B cell (primary cell): ENCODE results near the gene LIN7B. TPM values are rescaled to one million over a fixed set of nuclear protein-coding genes. Genes with fewer than 3 reads are reported as not detected.

ENCODE experiments used
- ATAC-seq: fragments of 200-7000 bp; cut with Tn5 transposase; one replicate; pipeline ENCODE4 v1.10.0; 2021; ENCODE audit warnings: low read depth, mild to moderate bottlenecking, moderate number of reproducible peaks, moderate library complexity
- CTCF ChIA-PET: fragments of 350-600 bp; sonication (Branson Sonifier 250); formaldehyde crosslinking; loops from one replicate; lab custom pipeline; 2021; ENCODE audit warnings: antibody characterized with exemption, inconsistent platforms; lab: Charles Lee
- POLR2A ChIA-PET: fragments of 350-600 bp; sonication (Branson Sonifier 250); formaldehyde crosslinking; loops from one replicate; lab custom pipeline; 2021; ENCODE audit warnings: antibody characterized with exemption; lab: Charles Lee
- DNase-seq: peaks from one replicate; pipeline ENCODE4 v3.0.0; 2013
- H2AFZ ChIP-seq: 2 replicates; pipeline ENCODE4 v1.6.1; 2012; ENCODE audit warnings: mild to moderate bottlenecking, low read depth, low read length; ENCODE audit not compliant: insufficient read depth, poor library complexity, severe bottlenecking
- H3K27ac ChIP-seq, 2 donors: 1 replicate in 1 of 2; 2 replicates in 1 of 2; pipeline ENCODE4 v1.5.1; 2012 to 2013; ENCODE audit warnings: low read length in 2 of 2, mild to moderate bottlenecking in 2 of 2, moderate library complexity in 1 of 2
- H3K27me3 ChIP-seq, 4 experiments: fragments of 200-600 bp in 1 of 4; sonication (generic) in 1 of 4; replicated peaks in 1 of 4; 1 replicate in 2 of 4; 2 replicates in 2 of 4; pipeline versions ENCODE4 v1.6.1 to v1.7.0; 2013 to 2016; ENCODE audit warnings: low read length in 3 of 4, mild to moderate bottlenecking in 2 of 4, mixed read lengths in 1 of 4, moderate library complexity in 1 of 4; ENCODE audit not compliant: insufficient read depth in 4 of 4, control insufficient read depth in 3 of 4; ENCODE audit errors: control extremely low read depth in 1 of 4
- H3K36me3 ChIP-seq, 2 experiments: replicated peaks in 1 of 2; 1 replicate in 1 of 2; 2 replicates in 1 of 2; pipeline versions ENCODE4 v1.6.1 to v1.7.1; 2013; ENCODE audit warnings: low read length in 1 of 2; ENCODE audit not compliant: insufficient read depth in 2 of 2, control insufficient read depth in 1 of 2; ENCODE audit errors: control extremely low read depth in 1 of 2, extremely low read depth in 1 of 2
- H3K4me1 ChIP-seq, 2 donors: fragments of 200-600 bp in 1 of 2; sonication (generic) in 1 of 2; 1 replicate in 1 of 2; 2 replicates in 1 of 2; pipeline versions ENCODE4 v1.5.1 to v1.6.1; 2013 to 2017; ENCODE audit warnings: low read length in 2 of 2; ENCODE audit not compliant: control insufficient read depth in 2 of 2, insufficient read depth in 2 of 2
- H3K4me2 ChIP-seq: replicated peaks from 2 replicates; pipeline ENCODE3; 2012; ENCODE audit warnings: mild to moderate bottlenecking, low read depth, low read length; ENCODE audit not compliant: poor library complexity, severe bottlenecking
- H3K4me3 ChIP-seq, 5 experiments: fragments of 200-600 bp in 1 of 5; sonication (generic) in 1 of 5; 1 replicate in 3 of 5; 2 replicates in 2 of 5; pipeline versions ENCODE4 v1.5.1 to v1.7.0; 2011 to 2016; ENCODE audit warnings: low read length in 4 of 5, mild to moderate bottlenecking in 4 of 5, low read depth in 2 of 5, control low read depth in 1 of 5, moderate library complexity in 1 of 5; ENCODE audit not compliant: insufficient read depth in 1 of 5; ENCODE audit errors: control extremely low read depth in 1 of 5, extremely low read depth in 1 of 5
- H3K79me2 ChIP-seq: fragments of 200-600 bp; sonication (generic); one replicate; pipeline ENCODE4 v1.6.0; 2016; ENCODE audit warnings: low read length; ENCODE audit not compliant: control insufficient read depth, insufficient read depth
- H3K9ac ChIP-seq: fragments of 200-600 bp; sonication (generic); 2 replicates; pipeline ENCODE4 v1.6.1; 2017; ENCODE audit warnings: mild to moderate bottlenecking, low read length, moderate library complexity
- H3K9me3 ChIP-seq, 3 donors: one replicate each; pipeline versions ENCODE4 v1.6.1 to v1.7.1; 2013; ENCODE audit warnings: low read length in 2 of 3; ENCODE audit not compliant: control insufficient read depth in 2 of 3, insufficient read depth in 1 of 3; ENCODE audit errors: control extremely low read depth in 1 of 3
- H4K20me1 ChIP-seq: 2 replicates; pipeline ENCODE4 v1.6.0; 2012; ENCODE audit warnings: mild to moderate bottlenecking, low read length; ENCODE audit not compliant: insufficient read depth, control insufficient read depth, poor library complexity, severe bottlenecking
- H3K27ac Mint-ChIP-seq: one replicate; pipeline ENCODE4 v1.8.0; 2021; ENCODE audit warnings: mixed read lengths
- H3K27me3 Mint-ChIP-seq: one replicate; pipeline ENCODE4 v1.8.0; 2021; ENCODE audit warnings: mixed read lengths
- H3K4me1 Mint-ChIP-seq: one replicate; pipeline ENCODE4 v1.8.0; 2021; ENCODE audit warnings: mixed read lengths
- H3K4me3 Mint-ChIP-seq: one replicate; pipeline ENCODE4 v1.8.0; 2021; ENCODE audit warnings: mixed read lengths
- H3K9me3 Mint-ChIP-seq: one replicate; pipeline ENCODE4 v1.8.0; 2022; ENCODE audit warnings: mixed read lengths; ENCODE audit not compliant: insufficient read depth
- EZH2 ChIP-seq: IDR thresholded peaks from 2 replicates; pipeline ENCODE4 v1.6.1; 2012; ENCODE audit warnings: borderline replicate concordance, low read depth, mild to moderate bottlenecking, moderate library complexity, low read length; ENCODE audit not compliant: insufficient read depth, poor library complexity, severe bottlenecking
- WGBS: methylation state at CpG from one replicate; pipeline ENCODE4 v1.1.5; 2013; ENCODE audit warnings: missing lambda C conversion rate; ENCODE audit not compliant: insufficient coverage; 5-methylcytosine and 5-hydroxymethylcytosine counted together
- intact Hi-C: fragments of 100-400 bp; cut with micrococcal nuclease; formaldehyde crosslinking; loops from one replicate; pipeline ENCODE4 v1.10.0; 2022
- polyA plus RNA-seq: library from polyadenylated mRNA; depleted of rRNA; stranded (reverse); fragments of >200 nt; gene quantifications from 2 replicates; pipeline ENCODE4 v1.2.3, GENCODE V29; 2012
- total RNA-seq, 2 donors: library from RNA; stranded (reverse); fragments of 120-200 nt in 1 of 2; gene quantifications; 1 replicate in 1 of 2; 2 replicates in 1 of 2; pipeline versions ENCODE4 v1.2.3 to v1.2.4, GENCODE V29; 2013 to 2022
- TF ChIP-seq, protein P1 (sequence below): fragments of 200-600 bp; IDR thresholded peaks from one replicate; pipeline ENCODE4 v1.8.0; 2022; ENCODE audit warnings: antibody characterized with exemption, mild to moderate bottlenecking

Gene LIN7B
- total and polyA plus RNA-seq, 2 donors (not counting 1 experiment from before 2014, with no cell fraction given), result 7.4 to 12.4 TPM

DNA sequence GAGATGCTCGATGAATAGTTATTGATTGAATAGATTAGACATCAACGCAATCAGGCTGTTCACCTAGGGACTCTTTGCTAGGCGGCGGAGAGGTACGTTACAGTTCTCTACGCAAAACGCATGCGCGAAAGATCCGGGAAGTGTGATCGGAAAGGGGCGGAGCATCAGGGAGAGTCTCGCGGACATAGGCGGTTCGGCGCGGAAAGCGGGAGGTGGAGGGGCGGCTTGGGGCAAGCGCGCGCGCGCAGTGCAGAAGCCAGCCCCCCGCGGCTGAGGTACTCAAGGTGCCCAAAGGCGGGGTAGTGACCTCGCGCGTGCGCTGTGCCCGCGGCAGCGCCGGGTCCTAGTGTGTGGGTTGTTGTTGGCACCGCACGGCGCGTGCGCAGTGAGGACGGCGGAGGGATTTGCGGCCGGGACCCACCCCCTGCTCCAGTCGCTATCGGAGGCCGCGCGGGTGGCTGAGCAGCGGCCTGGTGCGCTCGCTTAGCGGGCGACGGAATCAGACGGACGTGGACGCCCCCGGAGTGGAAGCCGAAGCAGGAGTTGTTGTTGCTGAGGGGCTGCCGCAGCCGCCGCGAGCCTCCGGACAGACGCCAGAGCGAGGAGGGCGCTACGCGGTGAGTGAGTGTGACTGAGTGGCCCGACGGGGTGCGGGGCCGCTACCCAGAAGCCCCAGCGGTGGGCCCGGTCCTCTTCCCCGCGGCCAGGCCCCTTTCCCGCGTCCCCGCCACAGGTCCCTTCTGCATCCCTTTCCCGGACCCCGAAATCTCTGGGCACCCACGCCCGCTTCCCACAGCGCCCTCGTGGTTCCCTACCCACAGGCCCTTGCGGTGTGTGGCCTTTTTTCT lies 28.9 kb upstream of the LIN7B start, which contains the start of gene SNRNP70:
Gene SNRNP70 (plus strand): TSS at position 432 of the 848 bp plus-strand sequence. CDS start 964 bp downstream, outside the sequence.
- TF ChIP-seq EZH2, result no peak
- TF ChIP-seq, protein P1, sequence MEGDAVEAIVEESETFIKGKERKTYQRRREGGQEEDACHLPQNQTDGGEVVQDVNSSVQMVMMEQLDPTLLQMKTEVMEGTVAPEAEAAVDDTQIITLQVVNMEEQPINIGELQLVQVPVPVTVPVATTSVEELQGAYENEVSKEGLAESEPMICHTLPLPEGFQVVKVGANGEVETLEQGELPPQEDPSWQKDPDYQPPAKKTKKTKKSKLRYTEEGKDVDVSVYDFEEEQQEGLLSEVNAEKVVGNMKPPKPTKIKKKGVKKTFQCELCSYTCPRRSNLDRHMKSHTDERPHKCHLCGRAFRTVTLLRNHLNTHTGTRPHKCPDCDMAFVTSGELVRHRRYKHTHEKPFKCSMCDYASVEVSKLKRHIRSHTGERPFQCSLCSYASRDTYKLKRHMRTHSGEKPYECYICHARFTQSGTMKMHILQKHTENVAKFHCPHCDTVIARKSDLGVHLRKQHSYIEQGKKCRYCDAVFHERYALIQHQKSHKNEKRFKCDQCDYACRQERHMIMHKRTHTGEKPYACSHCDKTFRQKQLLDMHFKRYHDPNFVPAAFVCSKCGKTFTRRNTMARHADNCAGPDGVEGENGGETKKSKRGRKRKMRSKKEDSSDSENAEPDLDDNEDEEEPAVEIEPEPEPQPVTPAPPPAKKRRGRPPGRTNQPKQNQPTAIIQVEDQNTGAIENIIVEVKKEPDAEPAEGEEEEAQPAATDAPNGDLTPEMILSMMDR, result no peak
- CTCF ChIA-PET, result no interaction called here

DNA sequence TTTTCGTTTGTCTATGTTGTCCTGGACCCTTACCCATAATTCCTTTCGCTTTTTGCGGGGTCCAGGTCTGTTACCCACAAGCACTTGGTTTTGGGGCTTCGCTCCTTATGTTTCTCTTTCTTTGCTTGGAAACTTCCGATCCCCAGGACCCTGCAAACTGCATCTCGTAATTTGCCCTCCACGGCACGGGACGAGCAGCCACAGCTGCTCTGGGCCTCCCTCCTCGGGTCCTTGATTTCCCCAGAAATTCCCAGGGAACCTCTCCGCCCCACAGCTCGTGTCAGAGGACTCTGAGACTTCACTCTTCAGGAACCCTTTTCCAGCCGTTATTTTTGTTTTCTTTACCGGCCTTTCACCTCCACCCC lies 28.3 kb upstream of the LIN7B start:
- peaks cover 0 to 4% (median 0%) of the 10 kb centered on the region in 3 donors for H3K9me3 ChIP-seq
- H2AFZ ChIP-seq, result peak overlapping the region; percentile 88
- H3K9ac ChIP-seq, result peak overlapping the region; percentile 90
- no peak for DNase-seq
- ATAC-seq, result no peak
- ChIA-PET POLR2A (no interaction called here), CTCF (no interaction called here)
- Mint-ChIP-seq H3K27ac (peak overlapping the region; percentile 87), H3K4me1 (peaks cover 33% of the 10 kb centered on the region), H3K4me3 (peak overlapping the region; percentile 93), H3K27me3 (peaks cover 3% of the 10 kb centered on the region), H3K9me3 (no peaks in the 10 kb centered on the region)
- peaks cover 50% of the 10 kb centered on the region for H4K20me1 ChIP-seq
- TF ChIP-seq, protein P1, result no peak
- no peak for TF ChIP-seq EZH2
- intact Hi-C loops, result loop anchor here (1.0 to 10.0 kb wide), 8 partner anchors 28 to 791 kb away; partner anchors contain the start of genes AKT1S1, C19orf73, GYS1 and LIN7B
- 2% methylated on average over 14 of the region's 14 CpGs for WGBS
- H3K27me3 ChIP-seq, result peaks cover 0 to 3% (median 0%) of the 10 kb centered on the region in 4 experiments
- peak overlapping the region; percentile 93 for H3K4me2 ChIP-seq
- peak overlapping the region; percentile 66 to 90 for H3K27ac ChIP-seq
- H3K4me3 ChIP-seq, result peak overlapping the region; percentile 74 to 89 (median 82)
- H3K79me2 ChIP-seq, result peaks cover 53% of the 10 kb centered on the region
- H3K4me1 ChIP-seq, result peaks cover 20 to 28% of the 10 kb centered on the region in 2 donors
- peaks cover 0 to 35% of the 10 kb centered on the region in 2 experiments for H3K36me3 ChIP-seq

More for the DNA sequence above, 28.9 kb upstream of the LIN7B start, which contains the start of gene SNRNP70:
- Mint-ChIP-seq H3K27me3 (peaks cover 5% of the 10 kb centered on the region), H3K4me3 (peak within 1 kb of the TSS; percentile 93), H3K27ac (peak within 1 kb of the TSS; percentile 87), H3K4me1 (peaks cover 33% of the 10 kb centered on the region), H3K9me3 (no peaks in the 10 kb centered on the region)
- Histone ChIP-seq H2AFZ (peak within 1 kb of the TSS; percentile 88), H4K20me1 (peaks cover 43% of the 10 kb centered on the region), H3K36me3 (peaks cover 0 to 29% of the 10 kb centered on the region in 2 experiments), H3K79me2 (peaks cover 47% of the 10 kb centered on the region), H3K27me3 (peaks cover 0 to 3% (median 0%) of the 10 kb centered on the region in 4 experiments), H3K4me3 (peak within 1 kb of the TSS; percentile 74 to 89 (median 82)), H3K27ac (peak within 1 kb of the TSS; percentile 66 to 90), H3K4me1 (peaks cover 20 to 28% of the 10 kb centered on the region in 2 donors), H3K9ac (peak within 1 kb of the TSS; percentile 90), H3K4me2 (peak within 1 kb of the TSS; percentile 93), H3K9me3 (peaks cover 0 to 4% (median 0%) of the 10 kb centered on the region in 3 donors)
- under 1% methylated on average over 89 of the region's 89 CpGs for WGBS
- POLR2A ChIA-PET, result no interaction called here
- peak; percentile 100 for DNase-seq
- intact Hi-C loops, result loop anchor here (1.0 to 10.0 kb wide), 8 partner anchors 29 to 792 kb away; partner anchors contain the start of genes AKT1S1, C19orf73, GYS1 and LIN7B
- ATAC-seq, result peak; percentile 95
